Myocyte (in vitro differentiated cells): ENCODE results near the gene NEURL1. TPM values are rescaled to one million over a fixed set of nuclear protein-coding genes. Genes with fewer than 3 reads are reported as not detected.
"Not testable (repeated sequence)": the region's sequence is repeated elsewhere in the genome, so short reads cannot be mapped to it uniquely, and the experiment has no call there.

Source experiments
- DNase-seq: peaks from one replicate; pipeline ENCODE4 v3.0.0-alpha.2; 2012; ENCODE audit warnings: low read depth
- total RNA-seq: library from RNA; depleted of rRNA; stranded (reverse); fragments of >200 nt; gene quantifications from 2 replicates; pipeline ENCODE4 v1.2.3, GENCODE V29; 2014

The NEURL1 gene
- total RNA-seq, 1 donor from 2014 or later: 12.1 TPM

- no peak for DNase-seq
Observed at GRCh38 chr10:103512591-103513379, 19.3 kb downstream of the NEURL1 start.

- DNase-seq: no peak
Observed at GRCh38 chr10:103513380-103514060, 20.0 kb downstream of the NEURL1 start.

- DNase-seq: no peak
Observed at GRCh38 chr10:103514244-103514643, 20.7 kb downstream of the NEURL1 start.

GRCh38 chr10:103517234-103518085 is 24.0 kb downstream of the NEURL1 start:
- no peak for DNase-seq

GRCh38 chr10:103519798-103520197 is 26.3 kb downstream of the NEURL1 start:
- DNase-seq: no peak

GRCh38 chr10:103522006-103522405 is 28.5 kb downstream of the NEURL1 start:
- not testable (repeated sequence) for DNase-seq

GRCh38 chr10:103523683-103524082 is 30.2 kb downstream of the NEURL1 start:
- no peak for DNase-seq

- no peak for DNase-seq
Observed at GRCh38 chr10:103525901-103526300, 32.4 kb downstream of the NEURL1 start.

- DNase-seq: peak; percentile 61
Observed at GRCh38 chr10:103527476-103527875, 34.0 kb downstream of the NEURL1 start.

- no peak for DNase-seq
Observed at GRCh38 chr10:103528549-103528948, 35.0 kb downstream of the NEURL1 start.

- no peak for DNase-seq
Observed at GRCh38 chr10:103529539-103529938, 36.0 kb downstream of the NEURL1 start.

GRCh38 chr10:103533827-103534226 is 40.3 kb downstream of the NEURL1 start:
- no peak for DNase-seq

- DNase-seq: peak; percentile 63
Observed at GRCh38 chr10:103534621-103535498, 41.4 kb downstream of the NEURL1 start.

GRCh38 chr10:103535595-103535994 is 42.1 kb downstream of the NEURL1 start:
- no peak for DNase-seq

GRCh38 chr10:103539751-103540150 is 46.2 kb downstream of the NEURL1 start:
- no peak for DNase-seq

GRCh38 chr10:103540722-103541121 is 47.2 kb downstream of the NEURL1 start:
- DNase-seq: no peak

GRCh38 chr10:103541616-103542015 is 48.1 kb downstream of the NEURL1 start:
- DNase-seq: no peak

GRCh38 chr10:103542764-103543616 is 49.5 kb downstream of the NEURL1 start:
- DNase-seq: peak; percentile 47

GRCh38 chr10:103543617-103544525 is 50.4 kb downstream of the NEURL1 start:
- DNase-seq: no peak
